Progenitor cell of endocrine pancreas (in vitro differentiated cells): Measurements from ENCODE around the gene MBOAT2. TPM values are rescaled to one million over a fixed set of nuclear protein-coding genes. Genes with fewer than 3 reads are reported as not detected.

ENCODE experiments used
- DNase-seq: peaks from one replicate; pipeline ENCODE4 v3.0.0; 2021; ENCODE audit warnings: low spot score; ENCODE audit not compliant: unreplicated experiment
- H3K27ac Mint-ChIP-seq: 2 replicates; pipeline ENCODE4 v1.8.0; 2021; ENCODE audit warnings: mild to moderate bottlenecking, moderate library complexity, mixed read lengths
- H3K27me3 Mint-ChIP-seq: 2 replicates; pipeline ENCODE4 v1.8.0; 2021; ENCODE audit warnings: mixed read lengths
- H3K36me3 Mint-ChIP-seq: 2 replicates; pipeline ENCODE4 v1.8.0; 2022; ENCODE audit warnings: mixed read lengths; ENCODE audit not compliant: insufficient read depth
- H3K4me1 Mint-ChIP-seq: 2 replicates; pipeline ENCODE4 v1.8.0; 2021; ENCODE audit warnings: low read depth, mixed read lengths
- H3K4me3 Mint-ChIP-seq: 2 replicates; pipeline ENCODE4 v1.8.0; 2021; ENCODE audit warnings: low read depth, mild to moderate bottlenecking, moderate library complexity, mixed read lengths
- H3K9me3 Mint-ChIP-seq: 2 replicates; pipeline ENCODE4 v1.8.0; 2021; ENCODE audit warnings: low read depth, mixed read lengths
- total RNA-seq: library from RNA; stranded (reverse); gene quantifications from 2 replicates; pipeline ENCODE4 v1.2.1, GENCODE V29; 2021
- TF ChIP-seq, protein P1 (sequence below): fragments of 200-600 bp; sonication (generic); IDR thresholded peaks from one replicate; pipeline ENCODE4 v1.5.0; 2021; ENCODE audit warnings: antibody characterized with exemption, mild to moderate bottlenecking; ENCODE audit not compliant: unreplicated experiment

MBOAT2 gene
- total RNA-seq, 1 donor from 2014 or later, result 49.8 TPM

DNA sequence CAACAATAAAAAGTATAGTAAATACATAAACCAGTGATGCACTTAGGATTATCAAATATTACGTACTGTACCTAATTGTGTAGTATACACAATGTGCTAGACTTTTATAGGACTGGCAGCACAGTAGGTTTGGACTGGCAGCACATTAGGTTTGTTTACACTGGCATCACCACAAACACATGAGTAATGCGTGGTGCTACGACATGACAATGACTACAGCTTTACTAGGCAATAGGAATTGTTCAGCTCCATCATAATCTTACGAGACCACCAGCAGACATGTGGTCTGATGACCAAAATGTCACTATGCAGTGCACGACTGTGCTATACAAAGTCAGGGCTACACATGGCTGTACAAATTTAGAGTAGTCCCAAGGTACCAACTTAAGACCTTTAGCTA is 2.3 kb downstream of the MBOAT2 start:
- no peak for DNase-seq
- Mint-ChIP-seq H3K36me3 (peaks cover 1% of the 10 kb centered on the region), H3K4me1 (peaks cover 26% of the 10 kb centered on the region), H3K27me3 (no peaks in the 10 kb centered on the region), H3K27ac (no peak overlapping the region), H3K9me3 (no peaks in the 10 kb centered on the region), H3K4me3 (no peak overlapping the region)
- TF ChIP-seq, protein P1, sequence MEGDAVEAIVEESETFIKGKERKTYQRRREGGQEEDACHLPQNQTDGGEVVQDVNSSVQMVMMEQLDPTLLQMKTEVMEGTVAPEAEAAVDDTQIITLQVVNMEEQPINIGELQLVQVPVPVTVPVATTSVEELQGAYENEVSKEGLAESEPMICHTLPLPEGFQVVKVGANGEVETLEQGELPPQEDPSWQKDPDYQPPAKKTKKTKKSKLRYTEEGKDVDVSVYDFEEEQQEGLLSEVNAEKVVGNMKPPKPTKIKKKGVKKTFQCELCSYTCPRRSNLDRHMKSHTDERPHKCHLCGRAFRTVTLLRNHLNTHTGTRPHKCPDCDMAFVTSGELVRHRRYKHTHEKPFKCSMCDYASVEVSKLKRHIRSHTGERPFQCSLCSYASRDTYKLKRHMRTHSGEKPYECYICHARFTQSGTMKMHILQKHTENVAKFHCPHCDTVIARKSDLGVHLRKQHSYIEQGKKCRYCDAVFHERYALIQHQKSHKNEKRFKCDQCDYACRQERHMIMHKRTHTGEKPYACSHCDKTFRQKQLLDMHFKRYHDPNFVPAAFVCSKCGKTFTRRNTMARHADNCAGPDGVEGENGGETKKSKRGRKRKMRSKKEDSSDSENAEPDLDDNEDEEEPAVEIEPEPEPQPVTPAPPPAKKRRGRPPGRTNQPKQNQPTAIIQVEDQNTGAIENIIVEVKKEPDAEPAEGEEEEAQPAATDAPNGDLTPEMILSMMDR, result no peak

- Mint-ChIP-seq H3K9me3 (no peaks in the 10 kb centered on the region), H3K36me3 (peaks cover 1% of the 10 kb centered on the region), H3K4me3 (no peak overlapping the region), H3K4me1 (peaks cover 28% of the 10 kb centered on the region), H3K27me3 (no peaks in the 10 kb centered on the region), H3K27ac (no peak overlapping the region)
- TF ChIP-seq, protein P1, result no peak
- no peak for DNase-seq
Observed at GRCh38 chr2:9000442-9000841, 3.0 kb downstream of the MBOAT2 start.

DNA sequence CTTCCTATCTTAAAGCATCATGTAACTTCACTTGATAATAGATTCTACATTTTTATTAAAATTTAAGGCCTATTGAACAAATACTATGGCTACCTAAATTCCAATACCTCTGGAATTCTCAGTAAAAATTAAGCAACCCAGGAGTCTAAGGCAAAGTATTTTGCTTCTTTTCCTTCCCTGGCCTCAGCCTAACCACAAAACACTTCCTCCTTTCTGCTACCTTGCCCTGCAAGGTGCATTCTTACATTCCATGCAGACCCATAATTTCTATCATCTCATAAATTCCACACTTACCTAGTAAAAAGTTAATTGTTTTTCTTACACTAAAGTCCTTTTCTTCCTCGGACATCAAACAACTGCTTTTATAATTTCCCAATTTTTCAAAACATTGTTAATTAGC is 3.7 kb downstream of the MBOAT2 start:
- H3K4me3 Mint-ChIP-seq, result no peak overlapping the region
- H3K27ac Mint-ChIP-seq, result no peak overlapping the region
- DNase-seq, result no peak
- H3K27me3 Mint-ChIP-seq, result no peaks in the 10 kb centered on the region
- no peaks in the 10 kb centered on the region for H3K36me3 Mint-ChIP-seq
- TF ChIP-seq, protein P1, result no peak
- H3K9me3 Mint-ChIP-seq, result no peaks in the 10 kb centered on the region
- H3K4me1 Mint-ChIP-seq, result peaks cover 28% of the 10 kb centered on the region

DNA sequence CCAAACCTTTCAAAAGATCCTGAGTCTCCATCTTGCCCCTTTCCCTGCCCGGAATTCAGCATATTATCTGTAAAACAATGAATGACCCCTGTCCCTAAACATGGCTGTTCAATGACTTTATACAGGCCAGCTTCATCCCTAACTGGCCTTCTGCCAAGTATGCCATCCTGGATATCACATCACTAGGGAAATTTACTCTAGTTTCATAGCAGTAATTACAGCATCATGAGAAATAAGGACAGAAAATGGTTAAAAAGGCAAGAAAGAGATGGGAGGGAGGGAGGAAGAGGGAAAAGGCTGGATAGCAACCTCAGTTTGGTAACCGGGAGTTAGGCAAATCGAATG is 4.4 kb downstream of the MBOAT2 start:
- Mint-ChIP-seq H3K27me3 (no peaks in the 10 kb centered on the region), H3K36me3 (no peaks in the 10 kb centered on the region)

DNA sequence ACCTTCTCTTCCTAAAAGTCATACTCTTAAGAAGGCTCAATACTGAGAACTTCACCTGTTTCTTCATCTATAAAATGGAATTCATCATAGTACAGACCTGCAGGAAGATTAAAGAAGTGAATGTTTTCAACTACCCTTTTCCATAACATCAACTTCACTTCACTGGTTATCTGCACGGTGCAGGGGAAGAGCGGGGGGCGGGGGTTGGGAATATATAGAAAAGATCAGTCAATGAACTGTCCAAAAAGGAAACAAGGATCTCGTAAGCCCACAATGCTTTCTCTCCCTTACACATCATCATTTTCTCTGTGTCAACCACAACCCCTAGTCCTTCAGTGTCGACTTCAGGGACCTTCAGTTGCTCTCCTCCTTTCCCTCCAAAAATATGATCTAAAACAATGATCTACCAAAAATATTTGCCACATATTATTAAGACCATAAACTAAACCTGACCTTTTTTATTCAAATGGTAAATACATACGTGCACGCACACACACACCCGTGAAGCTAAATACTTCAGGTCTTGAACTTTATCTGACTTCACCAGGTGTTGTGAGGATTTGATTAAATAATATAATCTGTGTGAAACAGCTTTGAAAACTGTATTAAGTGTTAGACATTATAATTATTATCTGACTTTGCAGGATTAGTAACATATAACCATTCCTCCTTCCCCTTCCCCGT is 4.9 kb downstream of the MBOAT2 start:
- Mint-ChIP-seq H3K4me3 (no peak overlapping the region), H3K27me3 (no peaks in the 10 kb centered on the region), H3K9me3 (no peaks in the 10 kb centered on the region), H3K27ac (no peak overlapping the region), H3K4me1 (peaks cover 35% of the 10 kb centered on the region), H3K36me3 (no peaks in the 10 kb centered on the region)
- TF ChIP-seq, protein P1, result no peak
- no peak for DNase-seq

More for the DNA sequence above, 4.4 kb downstream of the MBOAT2 start:
- Mint-ChIP-seq H3K9me3 (no peaks in the 10 kb centered on the region), H3K4me1 (peaks cover 31% of the 10 kb centered on the region), H3K27ac (no peak overlapping the region), H3K4me3 (no peak overlapping the region)
- TF ChIP-seq, protein P1, result no peak
- DNase-seq, result no peak
